NCI-H146 treated with DMSO at 0.1 percent for 48 hours (cell line): ENCODE data around the gene ATP6V1B1.
A peak's percentile ranks its signal among the peaks of the same experiment; 100 is the strongest.

Experiments used
- DNase-seq: peaks from one replicate; lab custom pipeline; 2025; ENCODE audit not compliant: unreplicated experiment; lab: John Stamatoyannopoulos, UW

Gene ATP6V1B1

DNA sequence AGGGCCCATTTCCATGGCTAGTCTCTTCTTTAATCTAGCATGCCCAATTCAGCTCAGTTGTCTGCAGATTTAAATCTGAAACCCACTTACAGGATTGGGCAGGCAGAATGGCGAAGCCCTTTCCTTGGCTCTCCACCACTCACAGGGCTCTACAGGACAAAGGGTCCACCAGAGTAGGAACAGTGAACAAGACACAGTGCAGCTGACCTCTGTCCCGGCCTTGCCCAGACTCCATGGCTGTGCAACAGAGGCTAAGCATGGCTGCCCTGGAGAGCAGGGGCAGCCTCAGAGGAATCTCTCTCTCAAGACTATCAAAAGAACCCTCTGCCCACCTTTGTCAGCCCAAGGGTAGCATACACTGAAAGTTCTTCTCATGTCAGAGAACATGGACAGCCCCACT lies 9.7 kb upstream of the ATP6V1B1 start:
- no peak for DNase-seq

DNA sequence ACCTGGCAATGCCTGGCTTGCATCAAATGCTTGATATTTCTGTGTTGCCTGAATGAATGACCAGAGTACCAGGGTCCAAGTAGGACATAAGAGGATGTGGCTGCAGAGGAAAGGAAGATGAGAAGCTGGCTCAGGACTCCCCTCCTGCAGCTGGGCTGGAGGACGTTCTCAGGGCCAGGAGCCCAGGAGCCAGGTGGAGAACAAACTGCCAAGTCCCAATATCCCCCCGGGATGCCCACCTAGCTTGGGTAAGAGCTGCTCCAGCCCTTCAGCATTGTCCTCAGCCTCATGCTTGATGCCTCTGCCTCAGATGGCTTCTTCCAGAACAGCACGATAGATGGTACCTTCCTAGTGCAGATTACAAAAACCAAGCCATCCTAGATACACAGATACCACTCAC lies 8.6 kb upstream of the ATP6V1B1 start:
- no peak for DNase-seq

DNA sequence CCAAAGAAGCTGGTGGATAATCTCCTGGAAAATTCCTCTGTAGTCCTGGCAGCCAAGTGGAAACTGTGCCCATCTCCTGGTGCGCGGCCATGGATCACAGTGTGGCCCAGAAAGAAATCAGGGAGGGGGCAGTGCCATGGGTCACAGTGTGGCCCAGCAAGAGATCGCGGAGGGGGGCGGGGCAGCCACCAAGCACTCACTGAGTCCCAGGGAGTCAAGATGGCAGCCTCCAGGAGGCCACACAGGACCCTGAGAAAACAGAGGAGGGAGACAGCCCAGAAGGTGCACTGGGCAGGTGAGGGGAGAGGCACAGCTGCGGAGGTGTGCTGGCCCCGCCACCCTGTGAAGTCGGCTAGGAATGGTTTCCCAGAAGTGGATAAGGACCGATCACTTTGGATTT lies 8.1 kb upstream of the ATP6V1B1 start:
- DNase-seq: no peak

DNA sequence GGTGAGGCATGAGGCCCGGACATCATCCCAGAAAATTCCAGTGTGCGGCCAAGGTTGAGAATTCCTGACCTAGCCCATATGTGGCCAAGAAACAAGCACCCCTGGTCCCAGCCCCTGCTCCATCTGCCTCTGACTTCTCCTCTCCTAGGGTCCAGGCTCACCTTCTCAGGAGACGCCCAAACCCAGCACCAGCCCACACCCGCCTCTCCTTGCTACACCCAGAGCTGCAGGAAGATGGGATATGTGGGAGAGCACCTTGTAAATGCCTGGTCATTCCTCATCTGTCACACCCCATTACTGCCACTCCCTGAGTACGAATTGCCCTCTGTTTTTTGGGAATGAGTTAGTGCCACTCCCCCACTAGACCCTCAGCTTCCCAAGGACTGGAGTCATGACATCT lies 7.3 kb upstream of the ATP6V1B1 start:
- DNase-seq: no peak

DNA sequence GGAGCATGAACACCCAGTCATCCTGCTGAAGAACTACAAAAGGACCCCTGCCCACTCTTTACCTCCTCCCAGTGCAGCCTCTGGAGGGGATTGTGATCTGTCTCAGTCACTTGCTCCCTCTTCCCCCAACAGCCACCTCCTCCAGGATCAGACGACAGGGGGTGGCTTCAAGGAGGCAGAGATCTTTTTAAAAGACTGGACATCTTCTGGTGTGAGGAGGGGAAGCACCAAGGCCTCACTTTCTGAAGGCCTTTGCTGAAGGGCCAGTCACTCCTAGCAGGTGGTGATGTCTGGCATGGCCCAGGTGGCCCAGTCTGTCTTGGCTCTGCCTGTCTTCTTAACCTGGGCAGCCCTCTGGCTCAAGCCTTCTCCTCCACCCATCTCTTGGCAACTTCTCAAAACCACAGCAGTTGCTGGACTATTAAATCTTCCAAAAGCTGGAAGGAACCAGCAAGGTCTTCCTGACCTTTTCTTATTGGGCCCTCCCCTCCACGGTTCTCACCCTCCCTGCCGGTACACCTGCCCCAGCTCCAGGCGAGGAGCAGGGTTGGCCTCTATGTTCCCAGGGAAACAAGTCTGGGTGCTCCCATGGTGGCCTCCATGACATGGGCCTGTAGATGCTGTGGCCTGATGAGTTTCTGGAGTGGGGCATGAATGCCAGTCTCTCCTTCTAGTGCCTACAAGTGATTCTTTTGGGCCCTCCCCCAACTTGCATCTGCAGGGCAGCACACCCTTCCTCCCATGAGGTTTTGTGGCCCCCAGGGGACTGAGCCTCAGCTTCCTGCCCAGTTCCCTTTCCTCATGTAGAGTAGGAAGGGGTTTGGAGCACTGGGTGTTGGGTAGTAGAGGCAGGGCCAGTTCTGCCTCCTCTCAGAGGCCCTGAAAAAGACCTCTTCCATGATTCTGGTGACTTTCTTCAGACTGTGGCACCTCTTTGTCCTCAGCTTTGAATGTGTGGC lies 5.0 kb upstream of the ATP6V1B1 start:
- no peak for DNase-seq

DNA sequence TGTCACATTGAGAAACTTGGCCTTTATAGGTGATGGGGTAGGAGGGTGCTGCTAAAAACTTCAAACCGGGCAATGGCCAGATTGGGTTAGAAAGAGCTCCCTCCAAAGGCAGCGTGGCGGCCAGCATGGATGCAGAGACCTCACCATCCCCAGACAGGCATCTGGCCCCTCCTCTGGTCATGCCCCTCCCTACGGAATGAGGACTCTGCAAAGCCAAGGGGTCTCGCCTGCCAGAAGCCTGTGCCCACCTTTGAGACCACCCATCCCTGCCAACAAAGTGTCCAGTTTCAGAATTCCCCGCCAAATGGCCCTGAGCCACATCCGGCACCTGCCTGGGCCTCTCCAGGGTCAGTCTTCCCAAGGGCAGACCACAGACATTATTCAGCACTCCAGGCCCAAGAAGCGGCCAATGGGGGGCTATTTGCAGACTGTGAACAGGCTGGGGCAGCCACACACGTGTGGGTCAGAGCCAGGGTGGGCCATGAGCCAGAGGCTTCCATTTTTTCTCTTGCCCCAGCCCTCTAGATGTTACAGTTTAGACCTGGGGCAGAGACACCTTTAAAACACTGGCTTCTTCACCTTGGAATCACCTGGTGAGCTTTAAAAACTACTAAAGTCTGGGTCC lies 4.2 kb upstream of the ATP6V1B1 start:
- no peak for DNase-seq

DNA sequence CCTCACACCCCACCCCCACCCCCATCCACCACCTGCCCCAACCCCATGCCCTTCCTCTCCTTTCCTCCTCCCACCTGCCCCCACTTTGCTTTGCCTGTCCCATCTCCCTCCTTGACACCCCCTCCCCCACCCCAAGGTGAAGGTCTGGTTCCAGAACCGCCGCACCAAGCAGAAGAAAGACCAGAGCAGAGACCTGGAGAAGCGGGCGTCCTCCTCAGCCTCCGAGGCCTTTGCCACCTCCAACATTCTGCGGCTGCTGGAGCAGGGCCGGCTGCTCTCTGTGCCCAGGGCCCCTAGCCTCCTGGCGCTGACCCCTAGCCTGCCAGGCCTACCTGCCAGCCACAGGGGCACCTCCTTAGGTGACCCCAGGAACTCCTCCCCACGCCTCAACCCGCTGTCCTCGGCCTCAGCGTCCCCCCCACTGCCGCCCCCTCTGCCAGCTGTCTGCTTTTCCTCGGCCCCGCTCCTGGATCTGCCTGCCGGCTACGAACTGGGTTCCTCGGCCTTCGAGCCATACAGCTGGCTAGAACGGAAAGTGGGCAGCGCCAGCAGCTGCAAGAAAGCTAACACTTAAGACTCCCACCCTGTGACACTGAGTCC lies 3.0 kb upstream of the ATP6V1B1 start:
- no peak for DNase-seq

DNA sequence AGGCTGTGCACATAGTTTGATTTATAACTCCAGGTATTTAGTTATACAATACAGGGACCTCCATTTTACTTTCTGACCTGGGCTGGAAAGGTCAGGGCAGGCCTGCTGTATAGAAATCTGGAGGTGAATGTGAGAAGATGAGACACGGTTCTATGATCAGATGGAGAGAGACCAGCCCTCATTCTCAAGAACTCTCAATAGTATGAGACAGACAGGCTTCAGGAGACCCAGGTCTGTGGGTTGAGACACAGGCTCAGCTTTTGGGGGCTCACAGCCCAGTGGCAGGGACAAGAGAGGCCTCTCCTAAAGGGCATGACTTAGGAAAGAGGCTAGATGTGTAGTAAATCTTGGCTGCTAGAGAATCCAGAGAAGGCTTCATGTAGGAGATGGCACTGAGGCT lies 719 bp upstream of the ATP6V1B1 start:
- DNase-seq: no peak

DNA sequence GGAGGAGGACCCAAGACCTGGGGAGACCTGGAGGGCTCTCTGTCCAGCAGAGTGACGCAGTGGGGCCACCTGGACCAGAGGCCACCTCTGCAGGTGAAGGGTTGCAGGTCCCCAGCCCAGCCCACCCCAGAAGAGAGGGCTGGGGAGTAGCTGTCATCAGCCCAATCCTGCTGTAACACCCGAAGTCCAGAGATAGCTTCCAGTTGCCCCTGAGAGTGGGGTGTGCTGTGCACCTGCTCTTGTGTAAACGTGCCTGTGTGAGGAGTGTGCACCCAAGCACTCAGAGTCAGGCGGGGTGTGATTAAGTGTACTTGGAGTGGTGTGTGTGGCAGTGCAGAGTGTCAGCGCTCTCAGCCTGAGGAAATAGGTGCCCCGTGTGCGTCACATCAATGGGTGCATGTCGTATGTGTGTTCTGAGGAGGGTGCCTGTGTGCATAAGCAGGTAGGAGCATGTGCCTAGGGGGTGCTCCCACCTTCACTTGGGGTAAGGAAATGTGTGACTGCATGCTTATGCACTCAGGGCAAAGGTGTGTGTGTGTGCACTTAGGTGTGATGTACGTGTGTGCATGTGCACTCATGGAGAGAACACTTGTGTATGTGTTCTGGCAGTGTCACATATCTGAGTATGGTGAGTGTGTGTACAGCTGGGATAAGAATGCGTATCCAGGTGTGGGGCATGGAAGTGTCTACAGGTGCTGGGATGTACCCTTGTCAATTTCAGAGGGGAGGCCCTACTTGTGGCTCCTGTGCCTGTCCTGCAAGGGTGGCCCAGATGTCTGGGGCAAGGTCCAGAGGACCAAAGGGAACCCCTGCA lies 672 bp downstream of the ATP6V1B1 start:
- DNase-seq: no peak

DNA sequence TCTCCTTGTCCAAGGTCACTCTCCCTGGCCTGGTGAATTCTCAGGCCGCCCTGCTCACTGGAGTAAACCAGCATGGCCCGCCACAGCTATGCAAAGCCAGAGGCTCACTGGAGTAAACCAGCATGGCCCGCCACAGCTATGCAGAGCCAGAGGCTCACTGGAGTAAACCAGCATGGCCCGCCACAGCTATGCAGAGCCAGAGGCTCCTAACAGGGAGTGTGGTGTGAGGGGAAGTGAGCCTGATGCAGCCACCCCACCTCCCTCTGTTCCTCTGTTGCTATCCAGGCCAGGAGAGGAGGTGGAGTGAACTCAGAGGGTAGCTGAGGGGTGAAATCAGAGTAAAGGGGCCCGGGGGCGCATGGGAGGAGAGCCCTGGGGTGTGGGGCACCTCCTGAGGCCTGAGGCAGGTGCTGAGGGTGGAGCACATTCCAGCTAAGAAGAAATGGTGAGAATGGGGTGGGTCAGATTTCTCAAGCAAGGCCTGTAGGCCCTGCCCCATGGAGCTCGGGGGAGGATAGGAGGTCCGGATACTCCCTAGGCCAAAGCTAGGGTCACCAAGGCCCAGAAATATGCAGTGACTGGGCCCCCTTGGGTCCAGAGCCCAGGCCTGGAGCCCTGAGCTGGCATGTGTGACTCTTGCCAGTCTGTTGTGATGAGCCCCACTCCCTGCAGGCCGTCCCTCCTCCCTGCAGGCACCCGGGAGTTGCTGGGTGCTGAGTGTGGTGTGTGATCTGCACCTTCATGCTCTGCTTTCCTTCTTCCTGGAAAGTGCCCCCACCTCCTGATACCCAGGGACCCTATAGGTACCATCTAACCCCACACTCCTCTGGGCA lies 1.5 kb downstream of the ATP6V1B1 start:
- no peak for DNase-seq

DNA sequence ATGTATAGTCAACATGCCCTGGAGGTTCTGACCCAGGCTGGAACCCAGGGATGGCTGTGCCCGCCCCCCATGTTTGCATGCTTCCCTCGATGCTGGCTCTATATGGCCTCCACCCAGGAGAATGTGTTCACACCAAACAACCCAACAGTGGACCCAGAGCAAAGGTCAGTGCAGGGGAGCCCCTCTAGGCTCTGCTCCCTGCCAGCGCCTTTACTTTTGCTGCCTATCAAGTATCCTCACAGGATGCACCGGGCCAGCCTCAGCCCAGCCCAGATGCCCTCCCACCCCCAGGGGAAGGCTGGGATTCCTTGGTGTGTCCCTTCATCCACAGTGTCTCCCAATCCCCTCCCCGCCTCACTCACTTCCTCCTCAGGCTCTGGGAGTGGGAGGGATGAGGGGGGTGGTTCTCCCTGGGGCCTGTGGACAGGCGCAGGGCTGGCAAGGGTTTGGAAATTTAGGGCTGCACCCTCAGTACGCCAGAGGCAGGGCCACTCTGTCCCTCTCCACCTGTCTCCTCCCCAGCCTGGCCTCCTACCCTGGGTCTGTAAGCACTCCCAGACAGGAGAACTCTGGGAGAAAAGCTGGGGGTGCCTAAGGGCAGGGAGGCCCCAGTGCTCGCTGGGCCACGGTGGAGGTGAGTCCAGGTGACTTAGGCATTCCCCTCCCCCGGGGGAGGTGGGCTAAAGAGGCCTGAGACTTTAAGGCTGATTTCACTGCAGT lies 2.3 kb downstream of the ATP6V1B1 start:
- no peak for DNase-seq

DNA sequence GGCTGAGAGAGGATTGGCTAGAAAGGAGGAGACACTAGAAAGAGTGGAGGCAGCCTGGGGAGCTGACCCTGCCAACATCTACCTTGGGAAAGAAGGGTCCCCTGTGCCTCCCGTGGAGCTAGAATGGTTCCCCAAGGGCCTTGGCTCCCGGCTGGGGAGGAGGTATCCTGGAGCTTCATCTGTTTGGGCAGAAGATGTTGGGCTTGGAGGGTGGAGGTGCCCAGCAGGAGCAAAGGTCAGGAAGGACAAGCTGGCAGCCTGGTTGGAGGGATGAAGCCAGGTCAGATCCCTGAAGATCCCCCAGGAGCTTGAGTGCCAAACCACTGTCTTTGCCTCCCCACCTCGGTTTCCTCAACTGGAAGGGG lies 2.9 kb downstream of the ATP6V1B1 start:
- DNase-seq: no peak

DNA sequence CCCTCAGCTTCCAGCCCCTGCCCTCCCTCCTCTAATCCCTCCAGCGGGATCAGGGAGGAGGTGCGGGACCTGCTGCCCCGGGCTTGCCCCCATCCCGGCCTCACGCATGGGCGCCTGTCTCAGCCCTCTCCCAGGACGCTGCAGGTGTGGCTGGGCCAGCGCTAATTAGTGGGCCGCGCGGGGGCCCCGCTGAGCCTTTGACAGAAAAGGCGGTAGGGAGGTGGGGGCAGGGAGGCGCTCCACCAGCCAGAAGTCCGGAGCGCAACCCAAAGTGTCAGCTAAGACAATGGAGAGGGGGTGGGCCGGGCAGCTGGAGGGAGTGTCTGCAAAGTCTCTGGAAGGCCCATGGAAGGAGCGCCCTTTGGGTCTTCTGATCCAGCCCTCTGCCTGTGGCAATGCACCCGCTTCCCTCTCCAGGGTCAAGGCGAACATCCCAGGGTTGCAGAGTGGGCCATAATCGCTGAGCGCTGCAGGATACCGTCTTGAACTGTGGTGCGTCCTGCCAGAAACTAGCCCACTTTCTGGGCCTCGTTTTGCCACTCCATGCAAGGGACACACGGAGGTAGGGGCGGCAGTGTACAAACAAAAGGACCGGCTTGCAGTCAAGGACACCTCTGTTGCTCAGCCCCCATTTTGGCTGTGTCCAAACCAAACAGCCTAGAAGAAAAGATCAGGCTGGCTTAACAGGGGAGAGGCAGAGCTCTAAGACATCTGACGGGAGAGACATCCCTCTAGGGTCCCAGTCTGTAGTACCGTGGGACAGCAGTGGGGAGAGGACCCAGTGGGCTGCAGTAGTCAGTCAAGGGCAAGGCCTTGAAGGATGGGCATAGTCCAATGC lies 3.5 kb downstream of the ATP6V1B1 start:
- peak; percentile 29 for DNase-seq

DNA sequence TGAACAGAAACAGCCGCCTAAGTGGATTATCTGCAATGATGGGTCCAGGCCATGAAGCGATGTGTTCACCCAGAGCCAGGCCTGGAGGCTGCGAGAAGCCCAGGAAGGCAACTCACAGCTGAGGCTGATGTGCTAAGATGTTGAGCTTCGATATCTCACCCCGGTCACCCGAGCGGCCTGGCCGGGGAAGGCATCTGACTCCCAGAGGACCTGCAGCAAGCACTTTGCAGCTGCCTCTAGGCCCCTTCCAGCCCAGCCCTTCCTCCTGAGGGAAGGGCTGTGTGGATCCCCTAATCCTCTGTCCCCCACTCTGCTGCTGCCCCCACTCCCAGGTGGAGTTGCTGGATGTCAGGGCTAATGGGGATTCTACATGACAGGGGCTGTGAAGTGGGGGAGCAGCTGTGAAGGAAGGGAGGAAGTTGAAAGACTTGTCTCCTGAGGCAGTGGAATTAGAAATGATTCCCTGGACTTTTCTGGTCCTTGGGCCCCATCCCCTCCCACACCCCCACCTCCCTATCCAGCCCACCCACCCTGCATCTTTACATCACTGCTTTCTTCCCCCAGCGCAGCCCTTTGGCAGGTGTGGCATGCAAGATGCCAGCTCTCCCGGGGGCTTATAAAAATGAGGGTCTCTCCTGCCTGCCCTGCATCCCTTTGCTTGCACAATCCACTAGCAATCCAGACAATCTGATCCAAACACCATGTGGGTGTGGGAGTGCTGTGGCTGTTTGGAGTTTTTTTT lies 4.3 kb downstream of the ATP6V1B1 start:
- no peak for DNase-seq

DNA sequence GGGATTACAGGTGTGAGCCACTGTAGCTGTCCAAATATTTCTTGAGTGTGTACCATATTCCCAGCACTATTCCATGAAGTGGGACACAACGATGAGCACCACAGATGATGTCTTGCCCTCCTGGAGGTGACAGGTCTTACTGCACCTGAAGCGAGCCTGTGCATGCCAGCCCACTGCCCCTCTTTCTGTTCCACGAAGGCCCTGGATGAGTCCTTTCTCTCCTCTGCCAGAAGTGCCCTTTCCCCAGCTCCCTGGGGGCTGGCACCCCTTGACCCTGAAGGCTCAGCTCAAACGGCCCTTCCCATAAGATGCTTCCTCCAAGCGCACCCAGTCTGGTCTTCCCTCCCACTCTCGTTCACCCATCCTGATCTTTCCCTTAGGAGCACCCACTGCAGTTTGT lies 5.5 kb downstream of the ATP6V1B1 start:
- DNase-seq: no peak

DNA sequence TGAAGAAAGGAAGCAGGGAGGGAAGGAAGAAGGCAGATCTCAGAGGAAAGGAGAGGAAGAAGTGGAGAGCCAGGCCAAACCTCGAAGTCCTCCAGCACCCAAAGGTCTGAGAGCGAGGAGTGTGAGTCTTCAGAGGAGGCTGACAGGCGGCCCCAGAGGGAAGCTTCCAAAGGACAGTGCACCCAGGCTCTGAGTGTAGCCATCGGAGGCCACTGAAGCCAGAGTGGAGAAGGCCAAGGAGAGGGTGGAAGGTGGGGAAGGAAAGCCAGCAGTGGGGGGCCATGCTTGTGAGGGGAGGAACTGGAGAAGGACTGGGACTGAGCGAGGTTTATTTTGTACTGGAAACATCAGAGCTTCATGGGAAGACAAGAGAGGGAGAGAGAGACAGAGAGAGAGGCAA lies 6.0 kb downstream of the ATP6V1B1 start:
- DNase-seq: no peak

DNA sequence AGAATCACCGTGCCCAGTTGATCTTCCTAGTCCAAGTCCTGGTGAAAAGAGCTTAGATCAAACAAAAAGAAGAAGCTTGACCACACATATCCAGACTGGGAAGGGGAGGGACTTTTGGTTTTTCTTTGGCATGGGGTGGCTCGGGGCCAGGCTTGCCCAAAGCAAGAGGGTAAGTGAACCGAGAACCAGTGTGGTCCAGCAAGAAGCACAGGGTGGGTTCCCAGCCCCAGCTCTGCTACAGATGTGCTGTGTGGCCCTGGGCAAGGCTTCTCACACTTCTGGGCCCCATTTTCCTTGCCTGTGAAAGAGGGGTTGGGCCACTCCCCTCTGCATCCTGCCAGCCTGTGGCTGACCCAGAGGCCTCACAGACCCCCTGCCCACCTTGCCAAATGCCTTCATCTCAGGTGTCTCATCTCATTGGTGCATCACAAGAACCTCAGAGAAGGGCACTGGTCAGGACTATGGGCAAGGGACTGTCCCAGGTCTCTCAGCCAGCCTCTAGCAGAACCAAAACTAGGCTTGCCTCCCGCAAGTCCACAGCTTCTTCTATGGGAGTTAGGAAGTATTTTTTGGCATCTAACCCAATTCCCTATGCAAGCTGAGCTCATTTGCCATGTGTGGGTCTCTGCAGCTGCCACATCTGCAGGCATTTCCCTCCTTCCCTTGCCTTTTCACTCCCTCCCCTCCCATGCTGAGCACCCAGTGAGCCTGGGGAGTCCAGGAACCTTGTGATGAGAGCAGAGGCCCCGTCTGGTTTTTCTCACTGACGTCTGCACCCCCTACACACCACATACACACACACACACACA lies 6.9 kb downstream of the ATP6V1B1 start:
- DNase-seq: no peak
